HG02943 (cell line): Measurements from ENCODE around the gene GAMT.

Experiments
- ATAC-seq: cut with Tn5 transposase; IDR thresholded peaks from one replicate; pipeline ENCODE4 v1.9.1; 2021; ENCODE audit warnings: mild to moderate bottlenecking, low read depth, moderate library complexity; ENCODE audit not compliant: unreplicated experiment

Gene GAMT

GRCh38 chr19:1353144-1353543 lies 48.2 kb downstream of the GAMT start:
- no peak for ATAC-seq

- no peak for ATAC-seq
These were observed 49.9 kb downstream of the GAMT start for GRCh38 chr19:1351381-1351851.

- no peak for ATAC-seq
These were observed 50.5 kb downstream of the GAMT start for GRCh38 chr19:1350867-1351266.

GRCh38 chr19:1349211-1349610 lies 52.1 kb downstream of the GAMT start:
- ATAC-seq = no peak
